OCI-M2 (cell line): Measurements from ENCODE around the gene CELF5.
"Not testable (repeated sequence)": the region's sequence is repeated elsewhere in the genome, so short reads cannot be mapped to it uniquely, and the experiment has no call there.

ENCODE experiments used
- DNase-seq: peaks from one replicate; lab custom pipeline; 2025; ENCODE audit not compliant: unreplicated experiment; lab: John Stamatoyannopoulos, UW

The CELF5 gene

GRCh38 chr19:3189702-3190469 lies 34.6 kb upstream of the CELF5 start:
- no peak for DNase-seq

GRCh38 chr19:3190470-3190770 lies 34.0 kb upstream of the CELF5 start:
- DNase-seq, result no peak

- no peak for DNase-seq
Observed at GRCh38 chr19:3190921-3191805, 33.3 kb upstream of the CELF5 start.

DNA sequence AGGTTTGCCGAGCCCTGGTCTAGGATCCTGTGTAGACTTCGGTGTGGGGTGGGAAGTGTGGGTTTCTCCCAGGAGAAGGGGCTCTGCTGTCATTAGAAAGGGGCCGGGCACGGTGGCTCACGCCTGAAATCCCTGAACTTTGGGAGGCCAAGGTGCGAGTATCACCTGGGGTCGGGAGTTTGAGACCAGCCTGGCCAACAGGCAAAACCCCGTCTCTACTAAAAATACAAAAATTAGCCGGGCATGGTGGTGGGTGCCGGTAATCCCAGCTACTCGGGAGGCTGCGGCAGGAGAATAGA lies 32.7 kb upstream of the CELF5 start:
- not testable (repeated sequence) for DNase-seq

DNA sequence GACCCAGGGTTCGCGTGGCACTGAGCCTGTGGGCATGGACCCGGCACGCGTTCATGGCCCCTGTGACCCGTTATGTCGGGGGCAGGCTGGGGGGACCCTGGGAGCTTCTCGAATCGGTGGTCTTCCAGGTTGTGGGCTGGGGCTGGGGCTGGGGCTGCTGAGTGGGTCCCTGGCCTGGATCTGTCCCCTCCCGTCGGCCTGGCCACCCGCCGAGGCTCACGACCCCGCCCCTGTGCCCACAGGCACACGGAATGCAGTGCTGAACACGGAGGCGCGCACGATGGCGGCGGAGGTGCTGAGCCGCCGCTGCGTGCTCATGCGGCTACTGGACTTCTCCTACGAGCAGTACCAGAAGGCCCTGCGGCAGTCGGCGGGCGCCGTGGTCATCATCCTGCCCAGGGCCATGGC lies 32.2 kb upstream of the CELF5 start:
- DNase-seq, result no peak

GRCh38 chr19:3192684-3193083 lies 31.8 kb upstream of the CELF5 start:
- DNase-seq, result no peak

- DNase-seq, result no peak
Observed at GRCh38 chr19:3193256-3194105, 31.0 kb upstream of the CELF5 start.

- DNase-seq, result no peak
Observed at GRCh38 chr19:3194106-3195087, 30.1 kb upstream of the CELF5 start.

GRCh38 chr19:3196064-3196932 lies 28.2 kb upstream of the CELF5 start:
- no peak for DNase-seq

DNA sequence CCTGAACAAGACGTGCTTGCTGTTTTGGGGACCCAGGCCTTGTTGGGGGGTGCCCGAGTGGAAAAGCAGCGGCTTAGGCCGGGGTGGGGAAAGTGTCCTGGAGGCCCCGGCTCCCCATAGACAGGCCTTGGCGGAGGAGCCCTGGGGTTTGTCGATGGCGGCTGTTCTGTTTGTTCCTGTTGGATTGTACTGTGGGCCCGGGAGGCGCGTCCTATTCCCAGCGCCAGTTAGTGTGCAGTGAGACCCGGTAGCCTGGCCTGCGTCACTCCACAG lies 27.6 kb upstream of the CELF5 start:
- DNase-seq, result no peak

DNA sequence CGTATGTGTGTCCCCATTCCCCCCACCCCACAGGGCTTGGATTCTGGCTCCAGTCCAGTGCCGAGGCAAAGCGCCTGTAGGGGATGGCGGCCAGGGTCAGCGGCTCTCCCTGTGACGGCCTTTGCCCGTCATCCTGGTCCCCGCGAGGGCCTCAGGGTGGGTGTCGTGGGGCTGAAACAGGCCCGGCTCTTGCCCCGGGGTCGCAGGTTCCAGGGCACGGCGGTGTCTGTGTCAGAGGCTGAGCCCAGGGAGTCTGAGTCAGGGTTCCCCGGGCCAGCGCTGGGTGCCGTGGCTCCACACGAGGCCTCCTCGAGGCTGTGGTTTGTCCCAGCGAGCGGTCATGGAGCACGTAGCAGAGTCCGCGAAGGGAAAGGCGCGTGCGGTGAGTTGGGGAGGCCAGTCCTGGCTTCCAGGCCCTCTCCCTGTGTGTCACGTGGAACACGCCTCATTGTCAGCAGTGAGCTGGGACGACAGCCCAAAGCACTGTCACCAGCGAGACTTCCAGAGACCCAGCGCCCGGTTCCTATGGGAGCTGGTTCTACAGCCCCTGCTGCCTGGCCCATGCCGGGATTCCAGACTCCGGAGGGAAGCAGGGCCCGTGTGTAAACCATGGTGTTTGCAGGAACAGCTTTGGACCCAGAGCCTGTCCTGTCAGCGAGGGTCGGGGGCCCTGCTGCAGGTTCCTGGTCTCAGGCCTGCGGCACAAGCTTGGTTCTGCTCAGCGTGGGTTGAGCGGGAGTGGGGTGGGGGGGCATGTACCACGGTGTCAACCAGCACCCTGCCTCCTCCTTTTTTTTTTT lies 25.4 kb upstream of the CELF5 start:
- DNase-seq, result no peak

DNA sequence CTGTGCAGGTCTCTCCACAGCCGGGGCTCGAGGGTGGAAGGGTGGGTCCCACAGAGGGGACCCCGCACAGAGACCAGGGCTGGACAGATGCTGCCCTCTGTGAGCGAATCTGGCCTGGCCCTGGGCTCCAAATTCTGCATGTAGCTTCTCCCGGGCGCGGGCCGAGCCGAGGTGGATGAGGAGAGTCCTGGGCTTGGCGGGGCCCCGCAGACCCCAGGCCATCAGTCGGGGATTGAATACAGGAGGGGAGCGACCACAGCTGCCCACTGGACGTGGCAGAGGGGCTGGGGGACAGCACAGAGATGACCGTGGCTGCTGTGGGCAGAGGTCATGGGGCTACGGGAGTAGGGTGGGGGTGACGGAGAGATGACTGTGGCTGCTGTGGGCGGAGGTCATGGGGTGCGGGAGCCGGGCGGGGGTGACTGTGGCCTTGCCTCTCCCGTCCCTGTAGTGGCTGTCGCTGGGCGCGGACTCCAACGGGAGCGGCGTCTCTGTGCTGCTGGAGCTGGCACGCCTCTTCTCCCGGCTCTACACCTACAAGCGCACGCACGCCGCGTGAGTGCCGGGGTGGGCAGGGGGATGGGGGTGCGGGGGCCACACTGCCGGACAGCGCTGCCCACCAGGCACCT lies 23.3 kb upstream of the CELF5 start:
- no peak for DNase-seq

GRCh38 chr19:3201911-3202310 lies 22.6 kb upstream of the CELF5 start:
- DNase-seq, result no peak

- DNase-seq, result no peak
Observed at GRCh38 chr19:3202346-3202745, 22.1 kb upstream of the CELF5 start.

- not testable (repeated sequence) for DNase-seq
Observed at GRCh38 chr19:3202895-3203294, 21.6 kb upstream of the CELF5 start.

DNA sequence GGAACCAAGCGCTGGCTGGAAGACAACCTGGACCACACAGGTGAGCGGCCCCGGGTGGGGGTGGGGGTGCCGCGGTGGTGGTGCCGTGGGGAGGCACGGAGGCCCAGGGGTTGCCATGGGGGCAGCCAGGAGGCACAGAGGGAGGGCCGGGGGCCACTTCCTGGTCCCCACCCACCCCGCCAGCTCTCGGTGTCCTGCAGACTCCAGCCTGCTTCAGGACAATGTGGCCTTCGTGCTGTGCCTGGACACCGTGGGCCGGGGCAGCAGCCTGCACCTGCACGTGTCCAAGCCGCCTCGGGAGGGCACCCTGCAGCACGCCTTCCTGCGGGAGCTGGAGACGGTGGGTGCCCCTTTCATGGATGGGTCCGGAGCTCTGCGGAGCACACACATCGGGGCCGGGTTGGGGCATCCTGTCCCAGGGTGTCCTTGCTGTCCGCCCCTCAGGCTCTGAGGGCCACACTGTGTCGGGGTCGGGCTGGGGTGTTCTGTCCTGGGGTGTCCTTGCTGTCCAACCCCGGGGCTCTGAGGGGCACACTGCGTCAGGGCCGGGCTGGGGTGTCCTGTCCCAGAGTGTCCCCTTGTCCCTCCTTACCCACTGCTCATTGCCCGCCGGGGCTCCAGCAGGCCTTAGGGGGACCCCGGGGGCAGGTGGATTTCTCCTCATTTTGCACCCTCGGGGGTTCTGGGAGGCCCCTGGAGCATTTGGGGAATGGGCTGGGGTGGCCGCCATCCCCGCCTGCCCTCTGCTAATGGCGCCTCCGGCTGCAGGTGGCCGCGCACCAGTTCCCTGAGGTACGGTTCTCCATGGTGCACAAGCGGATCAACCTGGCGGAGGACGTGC lies 20.4 kb upstream of the CELF5 start:
- no peak for DNase-seq

- DNase-seq, result no peak
Observed at GRCh38 chr19:3204646-3205275, 19.7 kb upstream of the CELF5 start.
